HG03521 (cell line): ENCODE data around the gene TKT.
A peak's percentile ranks its signal among the peaks of the same experiment; 100 is the strongest.
"Not testable (repeated sequence)": the region's sequence is repeated elsewhere in the genome, so short reads cannot be mapped to it uniquely, and the experiment has no call there.

Experiments used
- ATAC-seq: cut with Tn5 transposase; IDR thresholded peaks from one replicate; pipeline ENCODE4 v1.9.1; 2021; ENCODE audit warnings: mild to moderate bottlenecking, moderate library complexity; ENCODE audit not compliant: unreplicated experiment

Gene TKT

DNA sequence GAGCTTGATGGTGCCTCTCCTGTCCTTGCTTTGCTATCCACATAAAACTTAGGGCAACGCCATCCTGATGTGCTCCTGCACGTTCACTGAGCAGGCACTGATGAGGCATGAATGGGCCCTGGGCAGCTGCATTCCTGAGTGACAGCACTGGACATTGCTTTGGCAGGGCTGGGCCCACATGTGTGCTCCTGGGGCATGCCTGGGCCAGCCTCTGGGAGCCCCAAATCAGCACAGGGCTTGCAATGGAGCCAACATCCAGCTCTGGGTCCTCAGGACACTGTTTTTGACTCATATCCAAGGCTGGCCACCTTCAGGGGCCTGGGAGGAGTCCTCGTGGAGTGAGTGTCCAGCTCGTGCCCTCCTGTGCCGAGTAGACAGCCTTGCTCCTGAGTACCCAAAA lies 5.9 kb upstream of the TKT start:
- ATAC-seq, result no peak

DNA sequence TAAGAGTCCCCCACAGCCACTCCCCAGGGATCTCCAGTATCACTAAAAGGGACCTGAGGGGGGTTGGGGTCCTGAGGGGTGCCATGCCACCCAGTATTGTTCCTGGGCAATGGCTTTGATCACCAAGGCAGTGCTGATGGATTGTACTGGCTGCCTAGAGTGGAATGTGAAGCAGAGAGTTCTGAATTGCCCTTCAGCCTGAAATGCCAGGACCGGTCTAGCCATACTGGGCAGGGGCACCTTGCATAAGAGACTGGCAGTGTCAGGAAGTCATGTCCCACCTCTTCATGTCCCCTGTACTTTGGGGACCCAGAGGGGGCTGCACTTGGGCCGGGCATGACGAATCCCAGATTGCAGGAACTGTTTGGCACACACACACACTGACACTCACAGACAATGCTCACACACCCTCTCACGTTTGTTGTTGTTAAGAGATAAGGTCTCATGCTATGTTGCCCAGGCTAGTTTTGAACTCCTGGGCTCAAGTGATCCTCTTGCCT lies 4.5 kb upstream of the TKT start:
- no peak for ATAC-seq

DNA sequence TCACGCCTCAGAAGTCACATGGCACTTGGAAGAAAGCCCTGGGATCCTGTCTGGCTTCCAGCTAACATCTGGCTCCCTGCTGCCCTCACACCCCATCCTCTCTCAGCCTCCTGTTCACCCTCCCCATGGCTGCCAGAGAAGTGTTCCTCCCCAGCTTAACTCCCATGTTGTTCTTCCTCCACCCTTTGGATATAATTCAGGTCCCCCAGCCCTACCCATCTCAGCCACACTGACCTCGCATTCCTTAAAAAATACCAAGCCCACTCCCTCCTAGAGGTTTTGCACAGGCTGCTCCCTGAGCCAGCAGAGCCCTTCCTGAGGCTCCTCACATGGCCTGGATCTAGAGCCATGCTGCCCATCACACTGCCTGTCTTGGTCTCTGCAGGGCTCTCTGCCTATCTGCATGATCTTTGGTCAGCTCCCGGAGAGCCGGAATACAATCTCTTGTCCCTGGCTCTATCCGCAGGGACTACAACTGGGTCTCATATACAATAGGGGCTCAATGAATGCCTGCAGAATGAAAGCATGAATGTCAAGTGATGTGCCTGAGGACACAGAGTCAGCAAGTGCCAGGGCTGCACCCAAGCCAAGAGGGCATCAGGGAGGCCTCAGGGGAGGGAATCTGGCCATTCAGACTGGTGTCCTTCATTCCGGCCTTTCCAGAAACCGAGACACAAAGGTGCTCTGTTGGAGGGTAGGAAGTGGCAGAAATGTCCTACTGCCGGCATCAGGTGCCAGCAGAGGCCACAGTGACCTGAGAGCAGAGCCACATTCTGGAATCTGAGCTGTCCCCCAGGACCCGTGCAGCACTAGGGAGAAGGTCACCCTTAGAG lies 3.8 kb upstream of the TKT start:
- ATAC-seq, result no peak

DNA sequence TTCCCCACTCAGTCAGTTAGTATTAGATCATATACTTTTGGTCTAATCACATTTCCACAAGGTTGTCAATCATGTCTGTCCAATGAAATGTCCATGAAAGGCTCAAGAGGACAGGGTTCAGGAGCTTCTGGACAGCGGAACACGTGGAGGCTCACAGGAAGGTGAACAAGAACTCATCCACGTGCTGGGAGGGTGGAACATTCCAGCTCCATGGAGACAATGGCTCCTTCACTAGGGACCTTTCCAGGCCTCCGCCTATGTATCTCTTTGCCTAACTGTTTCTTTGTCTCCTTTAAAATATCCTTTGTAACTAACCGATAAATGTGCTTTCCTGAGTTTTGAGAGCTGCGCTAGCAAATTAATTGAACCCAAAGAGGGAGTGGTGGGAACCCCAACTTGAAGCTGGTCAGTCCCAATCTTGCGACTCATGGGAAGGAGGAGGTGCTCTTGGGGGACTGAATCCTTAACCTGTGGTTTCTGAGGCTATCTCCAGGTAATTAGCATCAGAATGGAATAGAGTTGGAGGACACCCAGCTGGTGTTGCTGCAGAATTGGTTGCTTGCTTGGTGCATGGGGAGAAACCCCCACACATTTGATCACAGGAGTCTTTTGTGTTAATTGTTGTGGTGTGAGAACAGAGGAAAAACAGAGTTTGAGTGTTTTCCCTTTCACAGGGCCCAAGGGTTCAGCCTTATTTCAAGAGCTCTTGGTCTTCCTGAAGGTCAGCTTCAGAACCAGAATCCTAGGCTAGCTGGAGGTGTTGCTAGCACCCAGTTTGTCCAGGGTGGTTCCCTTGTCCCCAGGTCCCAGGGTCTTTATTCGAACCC lies 3.0 kb upstream of the TKT start:
- ATAC-seq, result no peak

DNA sequence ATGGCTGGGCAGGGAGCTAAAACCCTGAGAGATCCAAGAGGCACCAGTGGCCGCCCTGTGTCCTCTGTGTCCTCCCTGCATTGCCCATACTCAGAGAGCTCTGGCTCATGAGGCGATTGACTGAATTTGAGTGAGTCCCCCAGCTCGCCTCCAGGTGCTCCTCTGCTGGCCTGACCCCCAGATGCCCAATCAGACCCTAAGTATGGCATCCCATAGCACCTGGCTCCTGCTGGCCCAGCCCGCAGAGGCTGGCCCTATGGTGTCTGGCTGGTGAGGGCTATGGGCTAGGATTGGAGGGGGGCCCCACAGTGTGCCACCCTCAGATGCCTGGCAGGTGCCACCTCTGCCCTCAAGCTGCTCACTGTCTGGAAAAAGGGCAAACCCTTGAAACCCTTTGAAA lies 1.6 kb upstream of the TKT start:
- ATAC-seq, result no peak

DNA sequence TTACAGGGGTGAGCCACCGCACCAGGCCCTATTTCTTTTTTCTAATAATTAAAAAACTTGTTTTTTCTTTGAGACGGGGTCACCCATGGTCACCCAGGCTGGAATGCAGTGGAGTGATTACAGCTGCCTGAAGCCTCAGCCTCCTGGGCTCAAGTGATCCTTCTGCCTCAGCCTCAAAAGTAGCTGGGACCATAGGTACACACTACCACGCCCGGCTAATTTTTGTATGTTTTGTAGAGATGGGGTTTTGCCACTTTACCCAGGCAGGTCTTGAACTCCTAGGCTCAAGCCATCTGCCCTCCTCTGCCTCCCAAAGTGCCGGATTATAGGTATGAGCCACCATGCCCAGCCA lies 858 bp upstream of the TKT start:
- no peak for ATAC-seq

DNA sequence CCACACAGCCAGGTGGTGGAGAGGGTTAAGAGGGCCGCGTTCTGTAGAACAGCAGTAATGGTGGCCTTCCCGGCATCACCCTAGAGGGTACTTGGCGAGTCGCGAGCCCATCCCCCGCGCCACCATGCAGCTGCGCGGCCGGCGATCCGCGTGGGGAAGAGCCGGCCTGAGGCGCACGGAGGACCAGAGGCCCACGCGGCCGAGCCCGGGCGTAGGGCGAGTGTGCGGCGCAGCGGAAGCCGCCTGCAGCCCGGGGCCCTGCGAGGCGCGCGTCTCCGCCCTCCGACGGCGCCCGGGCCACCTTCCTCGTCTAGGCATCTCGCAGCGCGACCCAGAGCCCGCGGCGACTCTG lies 423 bp downstream of the TKT start:
- ATAC-seq, result peak; percentile 37

DNA sequence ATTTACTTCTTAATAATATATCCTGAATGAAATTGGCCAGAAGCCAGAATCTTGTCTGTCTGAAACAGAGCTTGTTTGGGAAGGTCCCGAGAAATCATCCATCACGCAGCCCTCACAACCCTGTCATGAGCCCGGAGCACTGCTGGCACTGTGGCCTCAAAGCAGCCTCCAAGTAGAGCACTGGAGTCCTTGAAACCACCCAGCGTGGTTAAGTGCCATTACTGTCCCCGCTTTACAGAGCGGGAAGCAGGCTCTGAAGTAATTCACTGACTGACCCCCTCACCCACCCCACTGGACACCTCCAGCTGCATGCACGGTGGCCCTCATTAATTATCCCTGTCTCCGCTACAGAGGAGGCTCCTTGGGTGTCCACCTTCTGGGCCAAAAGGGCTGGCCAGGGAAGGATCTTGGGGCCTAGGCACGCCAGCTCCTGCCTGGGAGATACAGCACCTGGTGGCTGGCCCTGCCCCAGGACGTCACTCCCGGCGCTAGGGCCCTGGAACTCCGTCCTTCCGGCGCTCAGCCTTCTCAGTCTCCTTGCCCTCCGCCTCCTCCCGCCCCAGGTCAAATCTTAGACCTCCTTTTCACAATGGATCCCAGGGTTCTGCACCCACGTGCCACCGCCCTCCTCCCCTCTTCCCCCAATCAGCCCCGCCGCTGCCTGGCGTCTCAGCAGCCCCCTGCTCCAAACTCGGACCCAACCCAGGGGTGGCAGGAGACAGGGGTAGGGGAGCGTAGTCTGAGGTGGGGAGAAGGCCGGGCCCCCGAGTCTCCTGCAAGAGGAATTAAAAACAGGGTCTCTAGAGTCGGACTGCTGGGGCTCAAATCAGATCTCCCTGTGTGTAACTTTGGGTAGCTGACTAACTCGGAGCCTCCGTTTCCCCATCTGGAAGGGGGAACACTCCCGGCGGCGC lies 1.1 kb downstream of the TKT start:
- ATAC-seq, result peak; percentile 22

DNA sequence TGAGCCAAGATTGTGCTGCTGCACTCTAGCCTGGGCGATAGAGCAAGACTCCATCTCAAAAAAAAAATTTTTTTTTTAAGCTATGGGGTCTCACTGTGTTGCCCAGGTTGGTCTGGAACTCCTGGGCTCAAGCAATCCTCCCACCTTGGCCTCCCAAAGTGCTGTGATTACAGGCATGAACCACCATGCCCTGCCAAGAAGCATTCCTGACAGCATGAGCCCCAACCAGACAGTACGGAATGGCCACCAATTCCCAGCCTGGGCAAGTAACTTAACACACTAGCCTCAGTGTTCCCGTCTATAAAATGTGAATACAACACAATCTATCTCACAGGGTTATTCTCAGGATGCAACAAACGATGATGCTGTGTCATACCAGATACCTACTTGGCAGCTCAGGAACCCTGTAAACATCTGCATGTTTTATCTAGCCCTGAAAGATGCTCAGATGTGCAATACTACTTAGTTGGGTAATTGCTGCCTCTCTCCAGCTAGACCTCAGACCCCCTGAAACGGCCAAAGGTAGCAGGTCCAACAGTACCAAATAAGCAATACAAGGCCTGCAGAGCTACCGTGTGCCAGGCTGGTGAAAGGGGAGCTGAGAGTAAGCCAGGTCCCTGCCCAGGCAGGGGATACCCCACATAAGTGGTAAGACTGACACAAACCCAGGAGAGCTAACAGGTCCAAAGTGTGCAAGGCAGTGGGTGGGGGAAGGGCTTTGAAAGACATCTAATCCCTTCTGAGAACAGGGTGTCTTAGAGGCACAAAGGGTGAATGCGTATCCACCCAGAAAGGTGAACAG lies 1.9 kb downstream of the TKT start:
- no peak for ATAC-seq

DNA sequence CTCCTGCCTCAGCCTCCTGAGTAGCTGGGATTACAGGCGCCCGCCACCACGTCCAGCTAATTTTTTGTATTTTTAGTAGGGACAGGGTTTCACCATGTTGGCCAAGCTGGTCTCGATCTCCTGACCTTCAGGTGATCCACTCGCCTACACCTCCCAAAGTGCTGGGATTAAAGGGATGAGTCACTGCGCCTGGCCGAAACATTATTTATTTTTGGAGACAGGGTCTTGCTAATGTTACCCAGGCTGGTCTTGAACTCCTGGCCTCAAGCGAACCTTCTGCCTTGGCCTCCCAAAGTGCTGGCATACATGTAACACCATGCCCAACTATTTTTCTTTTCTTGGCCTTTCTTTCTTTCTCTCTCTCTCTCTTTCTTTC lies 2.9 kb downstream of the TKT start:
- ATAC-seq, result not testable (repeated sequence)

DNA sequence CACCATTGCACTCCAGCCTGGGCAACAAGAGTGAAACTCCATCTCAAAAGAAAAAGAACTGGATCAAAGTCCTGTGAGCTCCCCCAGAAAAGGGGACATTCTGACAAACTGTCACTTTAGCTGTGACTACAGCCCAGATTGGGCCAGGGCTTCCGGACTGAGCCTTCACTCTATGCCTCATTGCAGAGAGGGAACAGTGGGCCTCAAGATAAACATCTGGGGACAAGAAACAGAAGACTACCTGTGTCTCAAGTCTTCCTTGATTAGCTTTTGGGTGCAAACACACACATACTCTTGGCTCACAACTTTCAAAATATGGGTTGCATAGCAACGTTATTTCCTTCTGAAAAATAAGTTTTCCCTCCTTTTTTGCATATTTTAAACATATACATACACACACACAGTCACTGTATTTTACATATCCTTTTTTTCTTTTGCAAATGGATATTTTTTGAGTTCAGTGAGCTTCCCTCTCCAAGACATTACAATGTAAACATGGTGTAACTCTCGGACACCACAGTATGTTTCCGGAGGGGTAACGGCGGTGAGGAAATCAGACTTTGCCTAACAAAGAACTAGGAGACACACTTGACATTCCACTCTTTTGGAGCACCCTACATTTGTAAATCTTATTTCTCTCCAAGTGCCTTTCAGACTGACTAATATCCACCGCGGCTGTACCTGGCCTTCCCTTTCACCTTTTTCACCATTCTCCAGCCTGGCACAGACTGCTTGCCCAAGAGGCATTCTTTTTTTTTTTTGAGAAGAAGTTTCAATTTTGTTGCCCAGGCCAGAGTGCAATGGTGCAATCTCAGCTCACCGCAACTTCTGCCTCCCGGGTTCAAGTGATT lies 3.5 kb downstream of the TKT start:
- ATAC-seq, result no peak

DNA sequence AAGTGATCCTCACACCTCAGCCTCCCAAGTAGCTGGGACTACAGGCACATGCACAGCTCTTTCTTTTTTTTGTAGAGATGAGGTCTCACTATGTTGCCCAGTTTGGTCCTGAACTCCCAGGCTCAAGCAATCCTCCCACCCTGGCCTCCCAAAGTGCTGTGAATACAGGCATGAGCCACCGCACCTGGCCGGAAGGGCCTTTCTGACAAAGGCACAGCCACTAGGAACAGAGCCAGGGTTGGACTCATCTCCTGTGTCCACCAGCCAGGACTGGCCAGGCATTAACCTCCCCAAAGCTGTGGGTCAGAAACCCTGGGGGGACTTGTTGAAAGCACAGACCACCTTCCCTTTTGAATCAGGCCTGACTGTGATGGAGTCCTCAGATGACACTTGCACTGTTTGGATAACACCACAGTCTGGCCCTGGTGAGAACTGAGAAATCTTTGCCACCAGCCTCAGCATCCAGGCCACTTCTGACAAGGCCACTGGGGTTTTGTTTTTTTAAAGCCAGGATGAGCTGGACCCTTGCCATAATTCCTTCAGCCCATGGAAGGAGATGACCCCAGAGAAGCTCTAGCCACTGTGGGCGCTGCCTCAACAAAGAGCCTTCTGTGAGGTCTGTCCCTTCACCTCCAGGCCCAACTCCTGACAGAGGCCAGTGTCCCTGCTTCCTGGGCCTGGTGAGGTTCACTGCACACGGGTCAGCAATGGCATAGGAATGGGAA lies 4.8 kb downstream of the TKT start:
- ATAC-seq, result no peak

DNA sequence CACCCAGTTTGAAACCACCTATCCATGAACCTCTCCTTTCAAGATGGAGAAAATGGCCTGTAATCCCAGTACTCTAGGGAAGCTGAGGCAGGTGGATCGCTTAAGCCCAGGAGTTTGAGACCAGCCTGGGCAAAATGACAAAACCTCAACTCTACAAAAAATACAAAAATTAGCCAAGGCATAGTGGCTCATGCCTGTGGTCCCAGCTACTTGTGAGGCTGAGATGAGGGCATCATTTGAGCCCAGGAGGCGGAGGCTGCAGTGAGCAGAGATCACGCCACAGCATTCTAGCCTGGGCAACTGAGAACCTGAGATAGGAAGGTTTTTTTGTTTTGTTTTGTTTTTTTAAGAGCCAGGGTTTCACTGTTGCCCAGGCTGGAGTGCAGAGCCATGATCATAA lies 5.4 kb downstream of the TKT start:
- no peak for ATAC-seq

DNA sequence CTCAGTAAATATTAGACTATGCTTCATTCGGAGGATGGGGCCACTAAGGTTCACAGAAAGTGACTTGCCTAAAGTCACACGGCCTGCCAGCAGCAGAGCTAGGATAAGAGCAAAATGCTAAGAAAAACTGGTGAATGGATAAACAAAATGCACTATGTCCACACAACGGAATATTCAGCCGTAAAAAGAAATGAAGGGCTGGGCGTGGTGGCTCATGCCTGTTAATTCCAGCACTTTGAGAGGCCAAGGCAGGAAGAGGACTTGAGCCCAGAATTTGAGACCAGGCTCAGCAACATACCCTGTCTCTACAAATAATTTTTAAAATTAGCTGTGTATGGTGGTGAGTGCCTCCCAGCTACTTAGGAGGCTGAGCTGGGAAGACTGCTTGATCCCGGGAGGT lies 7.7 kb downstream of the TKT start:
- no peak for ATAC-seq

DNA sequence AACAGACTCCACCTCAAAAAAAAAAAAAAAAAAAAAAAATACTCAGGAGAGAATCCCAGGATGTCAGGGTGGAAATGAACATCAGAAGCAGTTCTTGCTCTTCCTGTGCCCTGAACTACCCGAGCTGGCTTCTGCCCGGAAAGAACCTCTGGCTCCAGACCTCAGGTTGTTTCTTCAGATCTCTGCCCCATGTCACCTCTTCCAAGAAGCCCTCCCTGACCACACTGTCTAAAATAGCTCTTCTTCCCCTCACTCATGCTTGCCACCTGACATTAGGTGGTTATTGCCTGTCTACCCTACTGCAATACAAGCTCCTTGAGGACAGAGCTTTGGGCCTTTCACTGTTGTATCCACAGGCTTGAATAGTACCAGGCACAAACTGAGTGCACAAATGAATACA lies 8.2 kb downstream of the TKT start:
- ATAC-seq, result no peak

DNA sequence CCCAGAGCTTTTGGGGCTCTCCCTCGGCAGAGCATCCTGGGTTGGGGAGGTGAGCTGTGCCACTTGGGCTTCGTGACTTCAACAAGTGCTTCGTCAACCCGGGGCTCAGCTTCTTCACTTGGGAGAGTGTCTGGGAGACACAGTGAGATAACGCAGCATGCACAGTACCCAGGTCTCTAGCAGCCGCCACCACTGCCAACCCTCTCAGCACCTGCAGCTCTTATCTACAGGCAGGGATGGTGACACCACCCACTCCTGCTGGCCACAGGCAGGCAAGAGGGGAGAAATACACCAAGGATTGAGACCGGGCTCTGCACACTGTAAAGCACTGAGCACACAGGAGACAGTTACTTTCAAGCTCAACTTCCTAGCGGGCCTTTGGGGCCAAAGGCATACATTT lies 11.6 kb downstream of the TKT start:
- ATAC-seq, result no peak

DNA sequence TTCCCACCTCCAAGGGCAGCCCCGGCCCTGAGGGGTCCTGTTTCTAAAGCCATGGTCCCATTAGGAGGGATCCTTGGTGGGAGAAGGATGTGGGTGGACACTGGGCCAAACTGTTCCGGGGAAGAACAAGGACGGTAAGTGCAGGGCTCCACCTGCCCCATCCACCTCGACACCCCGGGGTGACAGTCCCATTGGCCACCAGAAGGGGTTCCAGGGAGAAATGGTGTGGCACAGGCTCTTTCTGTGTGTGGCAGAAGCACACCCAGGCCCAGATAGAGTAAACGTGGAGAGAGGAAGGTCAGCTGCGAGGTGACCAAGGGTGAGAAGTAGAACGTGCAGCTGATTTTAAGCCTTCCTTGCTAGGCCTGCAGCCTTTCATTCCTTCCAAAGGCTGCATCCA lies 12.0 kb downstream of the TKT start:
- ATAC-seq, result no peak

DNA sequence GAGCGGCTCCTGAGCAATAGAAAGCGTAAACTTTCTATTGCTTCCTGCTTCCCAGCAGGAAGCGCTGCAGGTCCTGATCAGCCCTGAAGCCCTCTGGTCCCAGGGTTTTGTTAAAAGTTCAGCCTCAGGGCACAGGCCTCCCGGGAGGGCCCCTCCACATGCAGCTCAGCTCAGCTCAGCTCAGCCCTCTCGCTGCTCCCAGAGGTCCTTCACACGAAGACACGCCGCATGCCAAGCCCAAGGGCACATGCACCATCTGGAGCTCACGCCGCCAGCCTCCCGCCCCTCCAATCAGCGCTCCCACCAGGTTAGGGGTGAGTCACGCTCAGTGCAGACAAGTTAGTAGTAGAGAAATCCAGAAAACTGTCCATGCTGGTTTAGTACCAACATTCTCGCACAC lies 12.7 kb downstream of the TKT start:
- no peak for ATAC-seq

DNA sequence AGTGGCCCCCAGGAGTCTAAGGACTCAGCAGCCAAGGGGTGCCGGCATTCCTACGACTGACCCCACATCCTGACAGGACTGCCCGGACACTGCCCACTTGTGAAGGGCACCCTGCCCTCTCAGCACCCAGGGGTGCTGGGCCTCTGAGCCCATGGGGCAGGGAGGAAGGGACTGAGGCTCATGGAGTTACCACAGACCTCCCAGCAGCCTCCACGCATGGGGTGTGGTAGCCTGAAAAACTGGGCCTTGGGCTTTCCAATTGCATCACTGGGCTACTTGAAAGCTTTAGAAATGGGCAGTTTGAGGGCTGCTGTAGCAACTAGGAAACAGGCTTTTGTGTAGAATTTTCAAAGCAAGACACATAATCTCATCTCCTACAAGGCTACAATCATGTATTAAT lies 13.2 kb downstream of the TKT start:
- no peak for ATAC-seq
